ENCODE results near the gene SAT1.

Gene SAT1

GRCh38 chrX:23828881-23829280, 45.9 kb downstream of the SAT1 start:
- Histone ChIP-seq H3K36me3 (ENCODE audit: insufficient read depth, low read length) (no peaks in the 10 kb centered on the region), H3K4me3 (ENCODE audit: low read length, poor library complexity, severe bottlenecking) (no peak overlapping the region), H3K9me2 (replicated peaks; ENCODE audit: low read depth, low read length) (no peaks in the 10 kb centered on the region), H2AFZ (ENCODE audit: low read length) (no peak overlapping the region), H3K27me3 (ENCODE audit: insufficient read depth, low read length, poor library complexity, severe bottlenecking) (no peaks in the 10 kb centered on the region), H4K20me1 (ENCODE audit: insufficient read depth, low read length, poor library complexity, severe bottlenecking) (no peaks in the 10 kb centered on the region), H3K4me1 (ENCODE audit: insufficient read depth, low read length, poor library complexity, severe bottlenecking) (no peaks in the 10 kb centered on the region), H3K4me2 (ENCODE audit: low read depth, low read length, poor library complexity, severe bottlenecking) (no peak overlapping the region), H3K79me2 (ENCODE audit: insufficient read depth, low read length) (no peaks in the 10 kb centered on the region), H3F3A (ENCODE audit: low read depth) (no peaks in the 10 kb centered on the region), H3K9ac (ENCODE audit: low read depth, low read length, poor library complexity, severe bottlenecking) (no peak overlapping the region), H3K9me3 (ENCODE audit: insufficient read depth, low read depth, low read length) (no peaks in the 10 kb centered on the region)
- TF ChIP-seq EZH2phosphoT487 (IDR thresholded peaks at IDR 0.05; ENCODE audit: borderline replicate concordance) (no peak), CTCF (conservative IDR thresholded peaks at IDR 0.05; ENCODE audit: low read length) (no peak)

GRCh38 chrX:23832721-23833120, 49.7 kb downstream of the SAT1 start:
- H3F3A ChIP-seq (ENCODE audit: low read depth): no peaks in the 10 kb centered on the region
- no peaks in the 10 kb centered on the region for H3K36me3 ChIP-seq (ENCODE audit: insufficient read depth, low read length)
- H3K4me1 ChIP-seq (ENCODE audit: insufficient read depth, low read length, poor library complexity, severe bottlenecking): no peaks in the 10 kb centered on the region
- H3K4me3 ChIP-seq (ENCODE audit: low read length, poor library complexity, severe bottlenecking): no peak overlapping the region
- TF ChIP-seq CTCF (conservative IDR thresholded peaks at IDR 0.05; ENCODE audit: low read length) (no peak), EZH2phosphoT487 (IDR thresholded peaks at IDR 0.05; ENCODE audit: borderline replicate concordance) (no peak)
- no peaks in the 10 kb centered on the region for H3K9me2 ChIP-seq (replicated peaks; ENCODE audit: low read depth, low read length)
- H3K9ac ChIP-seq (ENCODE audit: low read depth, low read length, poor library complexity, severe bottlenecking): no peak overlapping the region
- no peaks in the 10 kb centered on the region for H3K9me3 ChIP-seq (ENCODE audit: insufficient read depth, low read depth, low read length)
- no peak overlapping the region for H3K4me2 ChIP-seq (ENCODE audit: low read depth, low read length, poor library complexity, severe bottlenecking)
- H4K20me1 ChIP-seq (ENCODE audit: insufficient read depth, low read length, poor library complexity, severe bottlenecking): no peaks in the 10 kb centered on the region
- no peak overlapping the region for H2AFZ ChIP-seq (ENCODE audit: low read length)
- H3K27me3 ChIP-seq (ENCODE audit: insufficient read depth, low read length, poor library complexity, severe bottlenecking): no peaks in the 10 kb centered on the region
- H3K79me2 ChIP-seq (ENCODE audit: insufficient read depth, low read length): no peaks in the 10 kb centered on the region
